OCI-LY1 (cell line): ENCODE results near the gene IRS1.

Source experiments
- CTCF ChIP-seq: fragments of 200-600 bp; sonication (generic), shearing (Covaris generic); IDR thresholded peaks from 2 replicates; pipeline ENCODE4 v1.5.1; 2017; ENCODE audit warnings: mild to moderate bottlenecking, antibody characterized with exemption, low read length, moderate library complexity, mixed read lengths
- EZH2 ChIP-seq: fragments of 200-600 bp; sonication (generic), shearing (Covaris generic); IDR thresholded peaks from 2 replicates; pipeline ENCODE4 v1.8.0; 2017; ENCODE audit warnings: borderline replicate concordance, mixed run types, mild to moderate bottlenecking, antibody characterized with exemption, low read length, moderate library complexity, mixed read lengths

GRCh38 chr2:226761195-226761583 lies 38.4 kb downstream of the IRS1 start:
- TF ChIP-seq CTCF (no peak; the same call in 1 of the 2 replicates), EZH2 (no peak)
